Nephron (organoid): ENCODE results near the gene GATAD2B.

Source experiments
- H3K27ac Mint-ChIP-seq, 3 experiments: 2 replicates each; pipeline ENCODE4 v1.8.0; 2020; ENCODE audit warnings: mixed read lengths in 3 of 3, mild to moderate bottlenecking in 2 of 3, moderate library complexity in 1 of 3
- H3K27me3 Mint-ChIP-seq: 2 replicates; pipeline ENCODE4 v1.8.0; 2021; ENCODE audit warnings: low read depth, mild to moderate bottlenecking, moderate library complexity, mixed read lengths
- H3K36me3 Mint-ChIP-seq: 2 replicates; pipeline ENCODE4 v1.8.0; 2020; ENCODE audit warnings: low read depth, mixed read lengths
- H3K4me1 Mint-ChIP-seq: 2 replicates; pipeline ENCODE4 v1.8.0; 2020; ENCODE audit warnings: mixed read lengths
- H3K4me3 Mint-ChIP-seq, 3 experiments: 2 replicates each; pipeline ENCODE4 v1.8.0; 2020; ENCODE audit warnings: mild to moderate bottlenecking in 3 of 3, mixed read lengths in 3 of 3, moderate library complexity in 2 of 3
- H3K9me3 Mint-ChIP-seq: 2 replicates; pipeline ENCODE4 v1.8.0; 2020; ENCODE audit warnings: mixed read lengths
- CTCF ChIP-seq, 3 experiments: fragments of 200-600 bp; sonication (generic); IDR thresholded peaks; one replicate each; pipeline ENCODE4 v1.5.0; 2021; ENCODE audit warnings: antibody characterized with exemption in 3 of 3; ENCODE audit not compliant: unreplicated experiment in 3 of 3

The GATAD2B gene

GRCh38 chr1:153795330-153795837 is 127.4 kb downstream of the GATAD2B start:
- no peak overlapping the region for H3K4me3 Mint-ChIP-seq
- H3K27me3 Mint-ChIP-seq, result peaks cover 3% of the 10 kb centered on the region
- no peaks in the 10 kb centered on the region for H3K36me3 Mint-ChIP-seq
- H3K27ac Mint-ChIP-seq, result no peak overlapping the region
- peaks cover 13% of the 10 kb centered on the region for H3K4me1 Mint-ChIP-seq
- no peaks in the 10 kb centered on the region for H3K9me3 Mint-ChIP-seq
- TF ChIP-seq CTCF (IDR thresholded peaks at IDR 0.05; ENCODE audit: unreplicated experiment in 3 of 3), result no peak

GRCh38 chr1:153794624-153795329 is 128.0 kb downstream of the GATAD2B start:
- peak overlapping the region in 2 of 3 experiments; percentile 45 to 71 for H3K27ac Mint-ChIP-seq
- no peak for TF ChIP-seq CTCF (IDR thresholded peaks at IDR 0.05; ENCODE audit: unreplicated experiment in 3 of 3)
- H3K9me3 Mint-ChIP-seq, result no peaks in the 10 kb centered on the region
- peaks cover 3% of the 10 kb centered on the region for H3K27me3 Mint-ChIP-seq
- H3K36me3 Mint-ChIP-seq, result no peaks in the 10 kb centered on the region
- peak overlapping the region in 1 of 3 experiments; percentile 25 for H3K4me3 Mint-ChIP-seq
- peaks cover 19% of the 10 kb centered on the region for H3K4me1 Mint-ChIP-seq

- Mint-ChIP-seq H3K36me3 (no peaks in the 10 kb centered on the region), H3K9me3 (no peaks in the 10 kb centered on the region), H3K27ac (peak overlapping the region in 1 of 3 experiments; percentile 45), H3K4me3 (no peak overlapping the region), H3K27me3 (peaks cover 3% of the 10 kb centered on the region), H3K4me1 (peaks cover 21% of the 10 kb centered on the region)
- TF ChIP-seq CTCF (IDR thresholded peaks at IDR 0.05; ENCODE audit: unreplicated experiment in 3 of 3), result no peak
Observed at GRCh38 chr1:153793973-153794615, 128.7 kb downstream of the GATAD2B start.

- peaks cover 21% of the 10 kb centered on the region for H3K4me1 Mint-ChIP-seq
- no peak for TF ChIP-seq CTCF (IDR thresholded peaks at IDR 0.05; ENCODE audit: unreplicated experiment in 3 of 3)
- peaks cover 7% of the 10 kb centered on the region for H3K27me3 Mint-ChIP-seq
- no peak overlapping the region for H3K4me3 Mint-ChIP-seq
- H3K9me3 Mint-ChIP-seq, result no peaks in the 10 kb centered on the region
- H3K27ac Mint-ChIP-seq, result no peak overlapping the region
- H3K36me3 Mint-ChIP-seq, result no peaks in the 10 kb centered on the region
Observed at GRCh38 chr1:153793261-153793972, 129.4 kb downstream of the GATAD2B start.

GRCh38 chr1:153792631-153793041 is 130.1 kb downstream of the GATAD2B start:
- no peak for TF ChIP-seq CTCF (IDR thresholded peaks at IDR 0.05; ENCODE audit: unreplicated experiment in 3 of 3)
- H3K27me3 Mint-ChIP-seq, result peaks cover 7% of the 10 kb centered on the region
- H3K27ac Mint-ChIP-seq, result no peak overlapping the region
- peaks cover 21% of the 10 kb centered on the region for H3K4me1 Mint-ChIP-seq
- no peak overlapping the region for H3K4me3 Mint-ChIP-seq
- no peaks in the 10 kb centered on the region for H3K9me3 Mint-ChIP-seq
- no peaks in the 10 kb centered on the region for H3K36me3 Mint-ChIP-seq
